Hepatocyte (in vitro differentiated cells): ENCODE measurements around the gene ALDH1A3.

ENCODE experiments used
- CTCF ChIP-seq: fragments of 200-600 bp; sonication (generic); IDR thresholded peaks from 2 replicates; pipeline ENCODE4 v1.5.1; 2016; ENCODE audit warnings: antibody characterized with exemption, mild to moderate bottlenecking; ENCODE audit not compliant: poor library complexity
- EZH2 ChIP-seq: fragments of 200-600 bp; sonication (generic); IDR thresholded peaks from 2 replicates; pipeline ENCODE4 v1.6.1; 2016; ENCODE audit warnings: antibody characterized with exemption, mild to moderate bottlenecking, borderline replicate concordance

DNA sequence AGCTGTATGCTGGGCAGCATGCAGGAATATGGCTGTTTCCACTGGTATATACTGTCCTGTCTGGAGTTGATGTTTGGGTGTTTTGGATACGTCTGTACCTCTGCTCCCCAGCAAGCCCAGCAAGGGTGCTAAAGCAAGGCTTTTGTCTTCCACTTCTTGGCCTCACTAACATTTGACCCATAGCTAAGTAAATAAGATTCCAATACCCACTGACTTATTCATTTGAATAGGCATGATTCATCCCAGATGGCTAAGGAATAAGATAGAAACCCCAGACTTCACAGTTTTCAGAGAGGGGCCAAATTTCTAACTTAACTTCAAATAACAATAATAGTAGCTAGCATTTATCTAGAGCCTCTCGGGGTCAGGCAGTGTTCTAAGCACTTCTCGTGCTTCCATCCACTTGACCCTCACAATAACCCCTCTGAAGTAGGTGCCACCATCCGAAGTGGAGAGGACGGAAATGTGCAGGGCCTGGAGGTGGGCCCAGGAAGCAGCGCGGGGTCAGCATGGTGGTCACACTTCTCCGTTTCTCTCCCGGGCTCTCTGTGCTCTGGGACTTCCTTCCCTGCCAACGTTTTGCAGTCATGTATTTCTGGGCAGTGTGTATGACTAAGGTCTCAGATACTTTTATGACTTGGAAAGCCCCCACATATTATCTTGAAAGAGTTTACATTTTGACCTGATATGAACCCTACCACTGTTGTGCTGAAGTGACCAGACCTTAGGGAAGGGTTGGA is 78.9 kb downstream of the ALDH1A3 start:
- TF ChIP-seq CTCF (no peak), EZH2 (no peak)
